CD8-positive, alpha-beta memory T cell (primary cell): ENCODE measurements around the gene EED. TPM values are rescaled to one million over a fixed set of nuclear protein-coding genes. Genes with fewer than 3 reads are reported as not detected.

Experiments used
- CTCF ChIA-PET: fragments of 350-600 bp; sonication (Branson Sonifier 250); formaldehyde crosslinking; loops from one replicate; lab custom pipeline; 2021; ENCODE audit warnings: antibody characterized with exemption; lab: Charles Lee
- POLR2A ChIA-PET: fragments of 350-600 bp; sonication (Branson Sonifier 250); formaldehyde crosslinking; loops from one replicate; lab custom pipeline; 2021; ENCODE audit warnings: antibody characterized with exemption; lab: Charles Lee
- DNase-seq, 5 donors: peaks; one replicate each; pipeline versions ENCODE4 v3.0.0 to v3.0.0-alpha.2; 2020 to 2022; ENCODE audit warnings: mixed read lengths in 1 of 5
- H3K27ac ChIP-seq: one replicate; pipeline ENCODE4 v1.7.0; 2013; ENCODE audit warnings: low read depth, mild to moderate bottlenecking, low read length, moderate library complexity
- H3K27me3 ChIP-seq: 2 replicates; pipeline ENCODE4 v1.7.0; 2013; ENCODE audit warnings: low read length, mild to moderate bottlenecking; ENCODE audit not compliant: insufficient read depth, poor library complexity, severe bottlenecking
- H3K36me3 ChIP-seq: 2 replicates; pipeline ENCODE4 v1.7.0; 2013; ENCODE audit warnings: mild to moderate bottlenecking, low read length, moderate library complexity; ENCODE audit not compliant: insufficient read depth
- H3K4me1 ChIP-seq: 2 replicates; pipeline ENCODE4 v1.7.0; 2013; ENCODE audit warnings: mild to moderate bottlenecking, low read length, moderate library complexity; ENCODE audit not compliant: insufficient read depth
- H3K4me3 ChIP-seq: 2 replicates; pipeline ENCODE4 v1.7.0; 2013; ENCODE audit warnings: mild to moderate bottlenecking, low read length
- H3K9me3 ChIP-seq: 2 replicates; pipeline ENCODE4 v1.7.0; 2013; ENCODE audit warnings: mild to moderate bottlenecking, low read length
- H3K27ac Mint-ChIP-seq, 8 donors: one replicate each; pipeline ENCODE4 v1.8.0; 2020 to 2021; ENCODE audit warnings: mixed read lengths in 8 of 8, mild to moderate bottlenecking in 6 of 8, inconsistent platforms in 3 of 8, moderate library complexity in 3 of 8
- H3K27me3 Mint-ChIP-seq, 2 donors: one replicate each; pipeline ENCODE4 v1.8.0; 2020 to 2021; ENCODE audit warnings: mixed read lengths in 2 of 2, mild to moderate bottlenecking in 1 of 2, moderate library complexity in 1 of 2
- H3K36me3 Mint-ChIP-seq, 3 donors: one replicate each; pipeline ENCODE4 v1.8.0; 2020 to 2021; ENCODE audit warnings: mixed read lengths in 3 of 3, inconsistent platforms in 1 of 3, mild to moderate bottlenecking in 1 of 3
- H3K4me1 Mint-ChIP-seq, 3 donors: one replicate each; pipeline ENCODE4 v1.8.0; 2020 to 2021; ENCODE audit warnings: mixed read lengths in 3 of 3, inconsistent platforms in 1 of 3, mild to moderate bottlenecking in 1 of 3
- H3K4me3 Mint-ChIP-seq, 7 donors: one replicate each; pipeline ENCODE4 v1.8.0; 2020 to 2021; ENCODE audit warnings: mixed read lengths in 7 of 7, mild to moderate bottlenecking in 6 of 7, moderate library complexity in 4 of 7, inconsistent platforms in 2 of 7
- H3K9me3 Mint-ChIP-seq, 5 donors: one replicate each; pipeline ENCODE4 v1.8.0; 2020 to 2022; ENCODE audit warnings: mixed read lengths in 5 of 5, mild to moderate bottlenecking in 3 of 5, moderate library complexity in 2 of 5, inconsistent platforms in 1 of 5
- polyA plus RNA-seq: library from polyadenylated mRNA; unstranded; fragments of 300-500 nt; fragmentation: Illumina TruSeq; gene quantifications from one replicate; pipeline ENCODE4 v1.2.3, GENCODE V29; 2021
- total RNA-seq, 2 experiments: library from RNA; stranded (reverse); gene quantifications; one replicate each; pipeline ENCODE4 v1.2.3, GENCODE V29; 2021

EED gene
- total RNA-seq (100 to 1,000 TPM; 188 to 190 TPM), polyA plus RNA-seq (23.6 TPM)

- peak within 1 kb of the TSS; percentile 96 for H3K27ac ChIP-seq
- CTCF ChIA-PET, result interaction anchor here (1.3 to 1.6 kb wide), 2 partner anchors 51 to 57 kb away, joined by 5 read pairs; partner anchors contain the start of gene HIKESHI
- H3K4me1 Mint-ChIP-seq, result peaks cover 0 to 29% (median 4%) of the 10 kb centered on the region in 3 donors
- no peaks in the 10 kb centered on the region for H3K27me3 ChIP-seq
- peaks cover 42% of the 10 kb centered on the region for H3K4me1 ChIP-seq
- H3K27me3 Mint-ChIP-seq, result peaks cover 4 to 5% of the 10 kb centered on the region in 2 donors
- peak; percentile 91 to 96 (median 92) for DNase-seq
- no peak within 1 kb of the TSS for H3K4me3 Mint-ChIP-seq
- no peaks in the 10 kb centered on the region for H3K9me3 Mint-ChIP-seq
- no peaks in the 10 kb centered on the region for H3K9me3 ChIP-seq
- POLR2A ChIA-PET, result interaction anchor here (0.7 to 1.6 kb wide), 7 partner anchors 9 to 617 kb away, joined by 3 to 10 read pairs (median 4); partner anchors contain the start of genes DLG2, PICALM and TMEM126B
- no peaks in the 10 kb centered on the region for H3K36me3 Mint-ChIP-seq
- no peaks in the 10 kb centered on the region for H3K36me3 ChIP-seq
- no peak within 1 kb of the TSS for H3K27ac Mint-ChIP-seq
- H3K4me3 ChIP-seq, result peak within 1 kb of the TSS; percentile 100
Observed at GRCh38 chr11:86244522-86245368, at the start of gene EED. TSS of gene EED (plus strand) at chr11:86244753. CDS start at chr11:86245230, 477 bp downstream.

GRCh38 chr11:86194998-86195397 is 49.6 kb upstream of the EED start:
- no peak for DNase-seq
- no peaks in the 10 kb centered on the region for H3K27me3 Mint-ChIP-seq
- ChIA-PET CTCF (interaction anchor here (0.8 to 2.7 kb wide), 8 partner anchors 25 to 340 kb away, joined by 4 to 65 read pairs (median 8); partner anchors contain the start of gene CCDC83), POLR2A (interaction anchor here (0.6 kb wide), 1 partner anchor 80 kb away, joined by 6 read pairs; no protein-coding TSS in a partner anchor)
- H3K4me3 Mint-ChIP-seq, result no peak overlapping the region
- peaks cover 13 to 15% (median 14%) of the 10 kb centered on the region in 3 donors for H3K4me1 Mint-ChIP-seq
- Histone ChIP-seq H3K4me1 (peaks cover 12% of the 10 kb centered on the region), H3K9me3 (no peaks in the 10 kb centered on the region), H3K27ac (no peak overlapping the region), H3K27me3 (no peaks in the 10 kb centered on the region), H3K36me3 (no peaks in the 10 kb centered on the region), H3K4me3 (no peak overlapping the region)
- H3K27ac Mint-ChIP-seq, result no peak overlapping the region
- H3K9me3 Mint-ChIP-seq, result no peaks in the 10 kb centered on the region
- H3K36me3 Mint-ChIP-seq, result peaks cover 0 to 4% (median 0%) of the 10 kb centered on the region in 3 donors

GRCh38 chr11:86196085-86196696 is 48.4 kb upstream of the EED start:
- no peak overlapping the region for H3K4me3 ChIP-seq
- no peaks in the 10 kb centered on the region for H3K36me3 ChIP-seq
- peaks cover 13 to 15% (median 14%) of the 10 kb centered on the region in 3 donors for H3K4me1 Mint-ChIP-seq
- no peaks in the 10 kb centered on the region for H3K27me3 ChIP-seq
- H3K36me3 Mint-ChIP-seq, result no peaks in the 10 kb centered on the region
- H3K9me3 ChIP-seq, result no peaks in the 10 kb centered on the region
- DNase-seq, result no peak
- ChIA-PET CTCF (interaction anchor here (1.3 to 2.3 kb wide), 3 partner anchors 128 to 154 kb away, joined by 3 to 15 read pairs (median 4); partner anchors contain the start of gene PICALM), POLR2A (interaction anchor here (0.9 kb wide), 1 partner anchor 54 kb away, joined by 3 read pairs; no protein-coding TSS in a partner anchor)
- H3K27me3 Mint-ChIP-seq, result no peaks in the 10 kb centered on the region
- H3K27ac Mint-ChIP-seq, result no peak overlapping the region
- no peaks in the 10 kb centered on the region for H3K9me3 Mint-ChIP-seq
- H3K27ac ChIP-seq, result peak overlapping the region; percentile 49
- peaks cover 12% of the 10 kb centered on the region for H3K4me1 ChIP-seq
- H3K4me3 Mint-ChIP-seq, result no peak overlapping the region

GRCh38 chr11:86196913-86197312 is 47.6 kb upstream of the EED start:
- Histone ChIP-seq H3K9me3 (no peaks in the 10 kb centered on the region), H3K36me3 (no peaks in the 10 kb centered on the region), H3K27me3 (no peaks in the 10 kb centered on the region), H3K27ac (peak overlapping the region; percentile 40), H3K4me1 (peaks cover 17% of the 10 kb centered on the region), H3K4me3 (no peak overlapping the region)
- Mint-ChIP-seq H3K4me1 (peaks cover 13 to 15% (median 14%) of the 10 kb centered on the region in 3 donors), H3K27ac (peak overlapping the region in 1 of 8 donors; percentile 39), H3K9me3 (no peaks in the 10 kb centered on the region), H3K36me3 (no peaks in the 10 kb centered on the region), H3K4me3 (no peak overlapping the region), H3K27me3 (no peaks in the 10 kb centered on the region)
- CTCF ChIA-PET, result interaction anchor here (1.2 to 2.3 kb wide), 4 partner anchors 128 to 341 kb away, joined by 3 to 15 read pairs (median 4); partner anchors contain the start of genes CCDC83 and PICALM
- DNase-seq, result no peak
- POLR2A ChIA-PET, result no interaction called here

GRCh38 chr11:86197448-86197847 is 47.1 kb upstream of the EED start:
- no peak overlapping the region for H3K27ac Mint-ChIP-seq
- no peak for DNase-seq
- Histone ChIP-seq H3K27ac (peak overlapping the region; percentile 40), H3K36me3 (no peaks in the 10 kb centered on the region), H3K4me1 (peaks cover 20% of the 10 kb centered on the region), H3K27me3 (no peaks in the 10 kb centered on the region), H3K9me3 (no peaks in the 10 kb centered on the region), H3K4me3 (no peak overlapping the region)
- no peaks in the 10 kb centered on the region for H3K9me3 Mint-ChIP-seq
- peaks cover 13 to 14% (median 13%) of the 10 kb centered on the region in 3 donors for H3K4me1 Mint-ChIP-seq
- no peak overlapping the region for H3K4me3 Mint-ChIP-seq
- no peaks in the 10 kb centered on the region for H3K27me3 Mint-ChIP-seq
- CTCF ChIA-PET, result interaction anchor here (1.2 to 2.3 kb wide), 3 partner anchors 129 to 342 kb away, joined by 3 to 15 read pairs (median 4); partner anchors contain the start of genes CCDC83 and PICALM
- POLR2A ChIA-PET, result no interaction called here
- H3K36me3 Mint-ChIP-seq, result no peaks in the 10 kb centered on the region

- H3K4me1 ChIP-seq, result peaks cover 18% of the 10 kb centered on the region
- no peak overlapping the region for H3K4me3 ChIP-seq
- Mint-ChIP-seq H3K27ac (no peak overlapping the region), H3K27me3 (no peaks in the 10 kb centered on the region), H3K9me3 (no peaks in the 10 kb centered on the region), H3K36me3 (no peaks in the 10 kb centered on the region), H3K4me3 (no peak overlapping the region), H3K4me1 (peaks cover 6 to 7% (median 6%) of the 10 kb centered on the region in 3 donors)
- no peak overlapping the region for H3K27ac ChIP-seq
- ChIA-PET POLR2A (no interaction called here), CTCF (interaction anchor here (0.7 kb wide), 1 partner anchor 20 kb away, joined by 3 read pairs; no protein-coding TSS in a partner anchor)
- no peaks in the 10 kb centered on the region for H3K36me3 ChIP-seq
- no peak for DNase-seq
- no peaks in the 10 kb centered on the region for H3K27me3 ChIP-seq
- no peaks in the 10 kb centered on the region for H3K9me3 ChIP-seq
Observed at GRCh38 chr11:86198139-86198538, 46.4 kb upstream of the EED start.

GRCh38 chr11:86199354-86199753 is 45.2 kb upstream of the EED start:
- no peaks in the 10 kb centered on the region for H3K4me1 Mint-ChIP-seq
- Histone ChIP-seq H3K27ac (no peak overlapping the region), H3K9me3 (no peaks in the 10 kb centered on the region), H3K36me3 (no peaks in the 10 kb centered on the region), H3K4me1 (peaks cover 16% of the 10 kb centered on the region), H3K27me3 (no peaks in the 10 kb centered on the region), H3K4me3 (no peak overlapping the region)
- POLR2A ChIA-PET, result no interaction called here
- DNase-seq, result no peak
- H3K27me3 Mint-ChIP-seq, result no peaks in the 10 kb centered on the region
- no peaks in the 10 kb centered on the region for H3K9me3 Mint-ChIP-seq
- CTCF ChIA-PET, result interaction anchor here (0.8 kb wide), 1 partner anchor 19 kb away, joined by 3 read pairs; no protein-coding TSS in a partner anchor
- no peaks in the 10 kb centered on the region for H3K36me3 Mint-ChIP-seq
- H3K4me3 Mint-ChIP-seq, result no peak overlapping the region
- H3K27ac Mint-ChIP-seq, result peak overlapping the region in 1 of 8 donors; percentile 12
